ENCODE measurements around the gene C19orf67.

C19orf67 gene

GRCh38 chr19:14085309-14085995, at the start of gene C19orf67:
Gene C19orf67, minus strand, starts transcription at chr19:14085783. Its CDS starts 156 bp downstream, at chr19:14085627.
- DNase-seq (ENCODE audit: low read depth, low spot score) = no peak

GRCh38 chr19:14135355-14135754, 49.8 kb upstream of the C19orf67 start:
- DNase-seq (ENCODE audit: low read depth, low spot score) = no peak

GRCh38 chr19:14127929-14128509, 42.4 kb upstream of the C19orf67 start:
- no peak for DNase-seq (ENCODE audit: low read depth, low spot score)

GRCh38 chr19:14127176-14127575, 41.6 kb upstream of the C19orf67 start:
- DNase-seq (ENCODE audit: low read depth, low spot score) = no peak

- no peak for DNase-seq (ENCODE audit: low read depth, low spot score)
Measured at GRCh38 chr19:14122924-14123323, 37.3 kb upstream of the C19orf67 start.

- DNase-seq (ENCODE audit: low read depth, low spot score) = no peak
Measured at GRCh38 chr19:14120497-14120780, 34.9 kb upstream of the C19orf67 start.

- DNase-seq (ENCODE audit: low read depth, low spot score) = no peak
Measured at GRCh38 chr19:14119644-14120496, 34.3 kb upstream of the C19orf67 start.

GRCh38 chr19:14119146-14119545, 33.6 kb upstream of the C19orf67 start:
- DNase-seq (ENCODE audit: low read depth, low spot score) = no peak

- no peak for DNase-seq (ENCODE audit: low read depth, low spot score)
Measured at GRCh38 chr19:14118165-14119051, 32.8 kb upstream of the C19orf67 start.

GRCh38 chr19:14117668-14118164, 32.1 kb upstream of the C19orf67 start, which contains the start of gene PRKACA:
Gene PRKACA, minus strand, starts transcription at chr19:14117762. Its CDS starts 215 bp downstream, at chr19:14117547.
- peak; percentile 95 for DNase-seq (ENCODE audit: low read depth, low spot score)

GRCh38 chr19:14116918-14117578, 31.5 kb upstream of the C19orf67 start:
- no peak for DNase-seq (ENCODE audit: low read depth, low spot score)

- DNase-seq (ENCODE audit: low read depth, low spot score) = no peak
Measured at GRCh38 chr19:14116525-14116917, 30.9 kb upstream of the C19orf67 start.

GRCh38 chr19:14115756-14116155, 30.2 kb upstream of the C19orf67 start:
- DNase-seq (ENCODE audit: low read depth, low spot score) = no peak

- DNase-seq (ENCODE audit: low read depth, low spot score) = no peak
Measured at GRCh38 chr19:14114854-14115253, 29.3 kb upstream of the C19orf67 start.

- DNase-seq (ENCODE audit: low read depth, low spot score) = no peak
Measured at GRCh38 chr19:14114439-14114838, 28.9 kb upstream of the C19orf67 start.

GRCh38 chr19:14113762-14114414, 28.3 kb upstream of the C19orf67 start:
- DNase-seq (ENCODE audit: low read depth, low spot score) = no peak

GRCh38 chr19:14112809-14113385, 27.3 kb upstream of the C19orf67 start:
- DNase-seq (ENCODE audit: low read depth, low spot score) = no peak

- no peak for DNase-seq (ENCODE audit: low read depth, low spot score)
Measured at GRCh38 chr19:14112051-14112808, 26.6 kb upstream of the C19orf67 start.

GRCh38 chr19:14111486-14111885, 25.9 kb upstream of the C19orf67 start:
- no peak for DNase-seq (ENCODE audit: low read depth, low spot score)

All from iPS DF 19.7 (cell line).